22Rv1 (cell line): Measurements from ENCODE around the gene PPARD.
A peak's percentile ranks its signal among the peaks of the same experiment; 100 is the strongest.

ENCODE experiments used
- H3K27ac ChIP-seq: fragments of 450-650 bp; 2 replicates; pipeline ENCODE4 v1.5.1; 2017
- ZFX ChIP-seq: fragments of 450-650 bp; IDR thresholded peaks from 2 replicates; pipeline ENCODE4 v1.6.1; 2017; ENCODE audit warnings: antibody characterized with exemption, borderline replicate concordance
- TF ChIP-seq, protein P1 (sequence below): fragments of 450-650 bp; IDR thresholded peaks from 2 replicates; pipeline ENCODE4 v1.5.1; 2017; ENCODE audit warnings: mild to moderate bottlenecking

PPARD gene

DNA sequence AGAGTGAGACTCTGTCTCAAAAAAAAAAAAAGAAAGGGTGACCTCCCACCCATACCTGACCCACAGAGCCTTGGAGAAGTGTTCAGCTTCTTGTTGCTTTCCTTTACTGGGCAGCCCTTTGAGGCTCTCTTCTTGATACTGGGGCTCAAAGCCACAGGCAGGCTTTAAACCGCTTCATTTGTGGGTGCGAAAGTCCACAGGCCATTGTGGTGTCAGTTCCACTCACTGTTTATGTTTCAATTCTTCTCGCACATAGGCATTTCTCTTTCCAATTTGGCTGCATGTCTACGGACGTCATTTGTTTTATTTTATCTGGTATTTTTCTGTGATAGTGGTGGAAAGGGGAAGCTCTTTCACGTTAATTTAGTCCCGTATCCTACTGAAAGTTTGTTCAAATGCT lies 34.6 kb downstream of the PPARD start:
- no peak overlapping the region for H3K27ac ChIP-seq
- TF ChIP-seq ZFX, result no peak
- TF ChIP-seq, protein P1, sequence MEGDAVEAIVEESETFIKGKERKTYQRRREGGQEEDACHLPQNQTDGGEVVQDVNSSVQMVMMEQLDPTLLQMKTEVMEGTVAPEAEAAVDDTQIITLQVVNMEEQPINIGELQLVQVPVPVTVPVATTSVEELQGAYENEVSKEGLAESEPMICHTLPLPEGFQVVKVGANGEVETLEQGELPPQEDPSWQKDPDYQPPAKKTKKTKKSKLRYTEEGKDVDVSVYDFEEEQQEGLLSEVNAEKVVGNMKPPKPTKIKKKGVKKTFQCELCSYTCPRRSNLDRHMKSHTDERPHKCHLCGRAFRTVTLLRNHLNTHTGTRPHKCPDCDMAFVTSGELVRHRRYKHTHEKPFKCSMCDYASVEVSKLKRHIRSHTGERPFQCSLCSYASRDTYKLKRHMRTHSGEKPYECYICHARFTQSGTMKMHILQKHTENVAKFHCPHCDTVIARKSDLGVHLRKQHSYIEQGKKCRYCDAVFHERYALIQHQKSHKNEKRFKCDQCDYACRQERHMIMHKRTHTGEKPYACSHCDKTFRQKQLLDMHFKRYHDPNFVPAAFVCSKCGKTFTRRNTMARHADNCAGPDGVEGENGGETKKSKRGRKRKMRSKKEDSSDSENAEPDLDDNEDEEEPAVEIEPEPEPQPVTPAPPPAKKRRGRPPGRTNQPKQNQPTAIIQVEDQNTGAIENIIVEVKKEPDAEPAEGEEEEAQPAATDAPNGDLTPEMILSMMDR, result no peak

DNA sequence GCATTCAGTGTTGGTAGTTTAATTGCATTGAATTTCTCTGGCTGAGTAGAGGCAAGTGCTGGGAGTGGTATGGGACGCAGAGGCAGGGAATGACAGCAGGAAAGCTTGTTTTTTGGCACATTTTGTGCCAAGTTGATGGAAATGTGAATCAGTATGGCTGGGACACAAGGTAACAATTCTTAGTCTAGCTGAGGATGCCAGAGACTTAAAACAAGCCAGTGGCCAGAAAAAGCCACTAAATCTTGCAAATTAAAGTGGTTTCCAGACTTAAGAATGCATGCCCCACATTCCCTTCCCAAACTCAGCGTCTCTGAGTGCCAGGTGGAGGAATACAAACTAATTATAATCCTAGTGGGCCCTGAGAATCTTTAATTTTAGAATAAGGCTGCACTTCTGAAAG lies 35.9 kb downstream of the PPARD start:
- H3K27ac ChIP-seq, result no peak overlapping the region
- TF ChIP-seq ZFX, result no peak
- TF ChIP-seq, protein P1, result no peak

DNA sequence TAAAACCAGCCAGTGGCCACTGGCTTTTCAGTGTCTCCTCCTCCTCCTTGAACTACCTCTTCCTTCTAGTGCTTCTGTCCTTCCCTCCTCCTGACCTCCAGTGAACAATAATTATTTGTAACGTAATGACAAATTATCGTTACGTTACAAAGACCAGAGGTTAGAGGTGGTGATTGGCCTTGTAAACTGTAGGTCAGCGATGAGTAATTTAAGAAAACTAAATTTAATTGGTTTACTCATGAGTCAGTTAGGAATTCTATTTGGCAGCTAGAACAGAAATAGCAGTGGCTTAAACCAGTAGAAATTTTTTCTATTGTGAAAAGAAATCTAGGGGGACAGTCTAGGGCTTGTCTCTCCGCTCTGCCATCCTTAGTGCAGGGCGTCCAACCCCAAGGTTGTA lies 38.8 kb downstream of the PPARD start:
- TF ChIP-seq ZFX, result no peak
- TF ChIP-seq, protein P1, result no peak
- H3K27ac ChIP-seq, result no peak overlapping the region

DNA sequence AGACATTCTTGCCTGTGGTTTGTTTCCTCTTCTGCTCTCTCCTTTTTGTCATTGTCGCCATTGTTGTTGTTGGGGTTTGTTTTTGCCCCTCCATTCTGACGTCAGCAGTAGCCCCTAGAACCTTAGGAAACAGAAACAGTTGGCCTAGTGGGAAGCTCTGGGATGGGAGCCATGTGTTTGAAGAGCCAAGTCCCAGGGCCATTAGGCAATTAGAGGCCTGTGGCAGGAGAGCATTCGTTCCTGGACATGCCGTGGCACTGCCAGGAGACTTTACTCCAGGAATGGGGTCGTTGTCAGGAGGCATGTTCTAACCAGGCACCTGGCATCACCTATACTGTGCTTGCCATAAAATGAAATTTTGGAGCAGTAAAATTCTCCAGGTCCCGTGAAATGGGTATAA lies 39.7 kb downstream of the PPARD start:
- TF ChIP-seq, protein P1, result no peak
- no peak for TF ChIP-seq ZFX
- no peak overlapping the region for H3K27ac ChIP-seq

DNA sequence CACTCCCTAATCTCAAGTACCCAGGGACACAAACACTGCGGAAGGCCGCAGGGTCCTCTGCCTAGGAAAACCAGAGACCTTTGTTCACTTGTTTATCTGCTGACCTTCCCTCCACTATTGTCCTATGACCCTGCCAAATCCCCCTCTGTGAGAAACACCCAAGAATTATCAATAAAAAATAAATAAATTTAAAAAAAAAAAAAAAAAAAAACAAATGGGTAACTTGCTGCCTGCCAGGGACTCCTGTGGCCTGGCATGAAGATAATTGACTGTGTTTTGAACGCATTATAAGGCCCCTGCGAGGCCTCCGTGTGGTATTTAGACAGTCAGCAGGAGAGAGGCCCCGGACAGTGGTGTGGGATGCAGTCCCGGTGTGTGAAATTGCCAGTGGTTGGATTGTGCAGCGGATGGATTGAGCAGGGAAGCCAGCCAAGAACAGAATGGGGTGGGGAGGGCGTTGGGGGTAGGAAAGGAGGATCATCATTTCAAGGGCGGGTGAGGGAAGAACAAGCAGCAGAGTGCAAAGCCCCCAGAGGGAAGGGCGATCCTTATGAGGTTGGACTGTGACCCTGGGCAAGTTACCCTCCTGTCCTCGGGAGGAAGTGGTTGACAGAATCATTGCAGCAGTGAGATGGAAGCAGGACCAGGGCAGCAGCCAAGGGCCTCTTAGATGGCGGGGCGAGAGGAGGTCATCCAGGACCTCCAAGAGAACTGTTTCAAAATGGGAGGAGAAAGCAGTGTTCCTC lies 43.3 kb downstream of the PPARD start:
- TF ChIP-seq, protein P1, result no peak
- no peak for TF ChIP-seq ZFX
- 0 out of 2 replicates have a peak overlapping the region, but pooled peaks have one; percentile 36 for H3K27ac ChIP-seq

DNA sequence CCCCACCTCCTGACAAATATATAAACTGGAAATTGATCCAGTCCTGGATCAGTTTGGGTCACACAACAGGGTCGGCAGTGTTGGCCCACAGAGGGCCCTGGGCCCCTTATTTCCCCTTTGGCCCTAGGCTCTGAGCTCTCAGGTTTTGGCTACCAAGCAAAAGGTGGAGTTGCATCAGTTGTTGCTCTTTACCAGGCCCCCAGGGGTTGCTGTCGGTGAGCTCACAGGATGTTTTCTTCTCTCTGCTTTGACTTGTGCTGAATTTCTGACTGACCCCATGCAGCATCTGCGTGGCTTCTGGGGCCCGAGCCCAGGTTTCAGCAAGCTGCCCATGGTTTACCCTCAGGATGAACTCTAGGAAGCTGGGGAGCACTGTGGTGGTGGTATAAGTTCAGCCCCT lies 44.6 kb downstream of the PPARD start:
- TF ChIP-seq, protein P1, result no peak
- TF ChIP-seq ZFX, result no peak
- no peak overlapping the region for H3K27ac ChIP-seq

DNA sequence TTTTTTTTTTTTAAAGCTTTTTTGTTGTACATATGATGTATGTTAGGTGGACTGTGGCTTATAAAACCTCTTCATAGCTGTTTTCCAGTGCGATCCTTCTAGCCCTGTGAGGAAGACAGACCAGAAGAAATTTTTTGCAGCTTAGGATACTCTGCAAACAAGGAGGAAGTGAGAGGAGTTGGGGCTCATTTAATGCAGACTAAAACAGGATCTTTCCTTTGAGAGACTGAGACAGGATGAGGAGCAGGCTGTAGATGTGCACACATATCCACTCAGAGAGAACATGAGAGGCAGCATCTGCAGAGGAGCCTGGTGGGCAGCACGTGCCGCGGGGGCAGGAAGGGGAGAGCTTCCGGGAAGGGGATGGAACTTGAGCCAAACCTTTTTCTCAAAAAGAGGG lies 45.7 kb downstream of the PPARD start:
- TF ChIP-seq, protein P1, result no peak
- no peak for TF ChIP-seq ZFX
- no peak overlapping the region for H3K27ac ChIP-seq
